ENCODE results near the gene STK32B.

STK32B gene

DNA sequence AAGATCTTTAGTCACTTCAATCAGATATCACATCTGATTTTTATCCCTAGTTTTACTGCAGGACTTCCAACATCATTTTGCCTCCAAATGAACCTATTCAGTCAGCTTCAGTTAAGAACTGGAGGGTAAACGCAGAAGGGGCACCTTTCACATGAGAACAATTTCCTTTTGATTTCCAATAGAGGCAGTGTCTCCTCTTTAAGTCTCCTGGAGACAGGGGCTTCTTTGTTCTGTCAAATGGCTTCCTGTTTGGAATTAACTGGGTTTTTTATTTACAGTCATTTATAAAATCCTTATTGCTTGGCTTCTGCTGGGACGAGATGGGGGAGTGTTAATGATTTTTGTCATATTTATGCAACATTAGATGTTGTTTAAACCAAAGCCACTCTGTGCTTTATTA lies 164.0 kb downstream of the STK32B start:
- no peaks in the 10 kb centered on the region for H3K9me3 ChIP-seq (ENCODE audit: control insufficient read depth, insufficient read depth, low read depth, low read length)
- H3K4me3 ChIP-seq (ENCODE audit: low read depth, low read length): no peak overlapping the region
- H3K4me1 ChIP-seq (ENCODE audit: control insufficient read depth, insufficient read depth, low read length): no peaks in the 10 kb centered on the region
- no peaks in the 10 kb centered on the region for H3K36me3 ChIP-seq (ENCODE audit: control insufficient read depth in 2 of 2, insufficient read depth in 1 of 2, low read length in 2 of 2)
- H3K27ac ChIP-seq (ENCODE audit: extremely low read depth, low read depth, low read length): no peak overlapping the region
- CTCF ChIA-PET: no interaction called here
- POLR2A ChIA-PET: no interaction called here
- TF ChIP-seq HOXA7 (CRISPR knock-in tag; IDR thresholded peaks at IDR 0.05; ENCODE audit: borderline replicate concordance) (no peak), ZNF677 (tag by site-specific recombination; IDR thresholded peaks at IDR 0.05) (no peak), HOXC10 (CRISPR knock-in tag; IDR thresholded peaks at IDR 0.05) (no peak), ZNF175 (tag by site-specific recombination; IDR thresholded peaks at IDR 0.05) (no peak), ZNF513 (tag by site-specific recombination; IDR thresholded peaks at IDR 0.05) (no peak), ZNF473 (tag by site-specific recombination; IDR thresholded peaks at IDR 0.05) (no peak), ZNF324 (tag by site-specific recombination; IDR thresholded peaks at IDR 0.05) (no peak), ZNF645 (tag by site-specific recombination; IDR thresholded peaks at IDR 0.05) (no peak), ZFP3 (tag by site-specific recombination; IDR thresholded peaks at IDR 0.05; ENCODE audit: low read depth) (no peak), ZNF366 (tag by site-specific recombination; conservative IDR thresholded peaks at IDR 0.05) (no peak), ZBTB7A (tag by site-specific recombination; IDR thresholded peaks at IDR 0.05; ENCODE audit: low read depth) (no peak), ZNF837 (tag by site-specific recombination; IDR thresholded peaks at IDR 0.05) (no peak), BCL6B (tag by site-specific recombination; IDR thresholded peaks at IDR 0.05) (no peak), ZNF391 (tag by site-specific recombination; IDR thresholded peaks at IDR 0.05; ENCODE audit: borderline replicate concordance, low read depth) (no peak), KLF9 (tag by site-specific recombination; IDR thresholded peaks at IDR 0.05; ENCODE audit: low read depth) (no peak)

- Histone ChIP-seq H3K9me3 (ENCODE audit: control insufficient read depth, insufficient read depth, low read depth, low read length) (no peaks in the 10 kb centered on the region), H3K36me3 (ENCODE audit: control insufficient read depth in 2 of 2, insufficient read depth in 1 of 2, low read length in 2 of 2) (no peaks in the 10 kb centered on the region), H3K4me3 (ENCODE audit: low read depth, low read length) (no peak overlapping the region), H3K4me1 (ENCODE audit: control insufficient read depth, insufficient read depth, low read length) (no peaks in the 10 kb centered on the region), H3K27ac (ENCODE audit: extremely low read depth, low read depth, low read length) (no peak overlapping the region)
- ChIA-PET CTCF (no interaction called here), POLR2A (no interaction called here)
- TF ChIP-seq HOXC10 (CRISPR knock-in tag; IDR thresholded peaks at IDR 0.05) (no peak), ZNF837 (tag by site-specific recombination; IDR thresholded peaks at IDR 0.05) (no peak), ZNF132 (tag by site-specific recombination; IDR thresholded peaks at IDR 0.05; ENCODE audit: borderline replicate concordance) (no peak), ZNF302 (tag by site-specific recombination; IDR thresholded peaks at IDR 0.05; ENCODE audit: low read depth) (no peak), CTCF (tag by site-specific recombination; IDR thresholded peaks at IDR 0.05) (no peak), ZNF626 (tag by site-specific recombination; IDR thresholded peaks at IDR 0.05) (no peak), FEZF1 (tag by site-specific recombination; IDR thresholded peaks at IDR 0.05) (no peak), ZNF19 (tag by site-specific recombination; IDR thresholded peaks at IDR 0.05; ENCODE audit: low read depth) (no peak), ZSCAN18 (tag by site-specific recombination; IDR thresholded peaks at IDR 0.05) (no peak), ZBTB48 (tag by site-specific recombination; IDR thresholded peaks at IDR 0.05) (no peak), ZNF548 (tag by site-specific recombination; IDR thresholded peaks at IDR 0.05) (no peak)
- TF ChIP-seq, protein P1, sequence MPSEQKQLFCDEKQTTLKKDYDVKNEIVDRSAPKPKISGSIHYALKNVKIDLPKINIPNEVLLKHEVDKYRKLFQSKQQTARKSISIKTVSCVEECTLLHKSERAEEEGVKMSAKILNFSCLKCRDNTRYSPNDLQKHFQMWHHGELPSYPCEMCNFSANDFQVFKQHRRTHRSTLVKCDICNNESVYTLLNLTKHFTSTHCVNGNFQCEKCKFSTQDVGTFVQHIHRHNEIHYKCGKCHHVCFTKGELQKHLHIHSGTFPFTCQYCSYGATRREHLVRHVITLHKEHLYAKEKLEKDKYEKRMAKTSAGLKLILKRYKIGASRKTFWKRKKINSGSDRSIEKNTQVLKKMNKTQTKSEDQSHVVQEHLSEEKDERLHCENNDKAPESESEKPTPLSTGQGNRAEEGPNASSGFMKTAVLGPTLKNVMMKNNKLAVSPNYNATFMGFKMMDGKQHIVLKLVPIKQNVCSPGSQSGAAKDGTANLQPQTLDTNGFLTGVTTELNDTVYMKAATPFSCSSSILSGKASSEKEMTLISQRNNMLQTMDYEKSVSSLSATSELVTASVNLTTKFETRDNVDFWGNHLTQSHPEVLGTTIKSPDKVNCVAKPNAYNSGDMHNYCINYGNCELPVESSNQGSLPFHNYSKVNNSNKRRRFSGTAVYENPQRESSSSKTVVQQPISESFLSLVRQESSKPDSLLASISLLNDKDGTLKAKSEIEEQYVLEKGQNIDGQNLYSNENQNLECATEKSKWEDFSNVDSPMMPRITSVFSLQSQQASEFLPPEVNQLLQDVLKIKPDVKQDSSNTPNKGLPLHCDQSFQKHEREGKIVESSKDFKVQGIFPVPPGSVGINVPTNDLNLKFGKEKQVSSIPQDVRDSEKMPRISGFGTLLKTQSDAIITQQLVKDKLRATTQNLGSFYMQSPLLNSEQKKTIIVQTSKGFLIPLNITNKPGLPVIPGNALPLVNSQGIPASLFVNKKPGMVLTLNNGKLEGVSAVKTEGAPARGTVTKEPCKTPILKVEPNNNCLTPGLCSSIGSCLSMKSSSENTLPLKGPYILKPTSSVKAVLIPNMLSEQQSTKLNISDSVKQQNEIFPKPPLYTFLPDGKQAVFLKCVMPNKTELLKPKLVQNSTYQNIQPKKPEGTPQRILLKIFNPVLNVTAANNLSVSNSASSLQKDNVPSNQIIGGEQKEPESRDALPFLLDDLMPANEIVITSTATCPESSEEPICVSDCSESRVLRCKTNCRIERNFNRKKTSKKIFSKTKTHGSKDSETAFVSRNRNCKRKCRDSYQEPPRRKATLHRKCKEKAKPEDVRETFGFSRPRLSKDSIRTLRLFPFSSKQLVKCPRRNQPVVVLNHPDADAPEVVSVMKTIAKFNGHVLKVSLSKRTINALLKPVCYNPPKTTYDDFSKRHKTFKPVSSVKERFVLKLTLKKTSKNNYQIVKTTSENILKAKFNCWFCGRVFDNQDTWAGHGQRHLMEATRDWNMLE (tag by site-specific recombination; conservative IDR thresholded peaks at IDR 0.05; ENCODE audit: low read depth): no peak
Measured at GRCh38 chr4:5217421-5217820, 166.1 kb downstream of the STK32B start.

All from HEK293 (cell line).